Measurements from ENCODE around the gene ZNF143. TPM values are rescaled to one million over a fixed set of nuclear protein-coding genes. Genes with fewer than 3 reads are reported as not detected.

The ZNF143 gene
- total and polyA plus RNA-seq, 10 of the 15 experiments (the other 5 are each of a cell fraction or from before 2014, with no cell fraction given), result 13.6 to 48.7 (median 19.4) TPM

- TF ChIP-seq ZBTB11 (CRISPR knock-in tag; IDR thresholded peaks at IDR 0.05) (no peak), ZZZ3 (IDR thresholded peaks at IDR 0.05; ENCODE audit: control insufficient read depth, insufficient read length, low read depth) (no peak), SRF (IDR thresholded peaks at IDR 0.05; ENCODE audit: low read depth in 2 of 2, low read length in 2 of 2) (no peak), IRF3 (IDR thresholded peaks at IDR 0.05) (no peak), IRF4 (IDR thresholded peaks at IDR 0.05; ENCODE audit: low read depth, low read length) (no peak), SMC3 (IDR thresholded peaks at IDR 0.05; ENCODE audit: borderline replicate concordance, low read length) (0 out of 2 replicates have a peak, but pooled peaks have one; percentile 11), ATF3 (IDR thresholded peaks at IDR 0.05; ENCODE audit: borderline replicate concordance, extremely low read depth, low read depth, low read length) (no peak), CREB1 (IDR thresholded peaks at IDR 0.05; ENCODE audit: low read depth) (no peak), ZNF384 (IDR thresholded peaks at IDR 0.05; ENCODE audit: borderline replicate concordance, low read depth, low read length) (peak; percentile 20; the same call in 1 of the 2 replicates), NR2C1 (IDR thresholded peaks at IDR 0.05) (no peak), ZBED1 (IDR thresholded peaks at IDR 0.05; ENCODE audit: borderline replicate concordance) (no peak), JUND (IDR thresholded peaks at IDR 0.05; ENCODE audit: low read depth, low read length) (no peak)
Observed at GRCh38 chr11:9461063-9461759, 399 bp downstream of the ZNF143 start (continued).
